Occipital lobe (tissue), 2 donors: ENCODE results near the gene ICAM2. TPM values are rescaled to one million over a fixed set of nuclear protein-coding genes. Genes with fewer than 3 reads are reported as not detected.
"Not testable (repeated sequence)": the region's sequence is repeated elsewhere in the genome, so short reads cannot be mapped to it uniquely, and the experiment has no call there.

Source experiments
- DNase-seq: peaks from one replicate; lab custom pipeline; 2025; lab: John Stamatoyannopoulos, UW
- total RNA-seq: library from RNA; depleted of rRNA; stranded (reverse); fragments of >200 nt; gene quantifications from one replicate; pipeline ENCODE4 v1.2.3, GENCODE V29; 2014

The ICAM2 gene
- total RNA-seq, 1 donor from 2014 or later, result 8.4 TPM

DNA sequence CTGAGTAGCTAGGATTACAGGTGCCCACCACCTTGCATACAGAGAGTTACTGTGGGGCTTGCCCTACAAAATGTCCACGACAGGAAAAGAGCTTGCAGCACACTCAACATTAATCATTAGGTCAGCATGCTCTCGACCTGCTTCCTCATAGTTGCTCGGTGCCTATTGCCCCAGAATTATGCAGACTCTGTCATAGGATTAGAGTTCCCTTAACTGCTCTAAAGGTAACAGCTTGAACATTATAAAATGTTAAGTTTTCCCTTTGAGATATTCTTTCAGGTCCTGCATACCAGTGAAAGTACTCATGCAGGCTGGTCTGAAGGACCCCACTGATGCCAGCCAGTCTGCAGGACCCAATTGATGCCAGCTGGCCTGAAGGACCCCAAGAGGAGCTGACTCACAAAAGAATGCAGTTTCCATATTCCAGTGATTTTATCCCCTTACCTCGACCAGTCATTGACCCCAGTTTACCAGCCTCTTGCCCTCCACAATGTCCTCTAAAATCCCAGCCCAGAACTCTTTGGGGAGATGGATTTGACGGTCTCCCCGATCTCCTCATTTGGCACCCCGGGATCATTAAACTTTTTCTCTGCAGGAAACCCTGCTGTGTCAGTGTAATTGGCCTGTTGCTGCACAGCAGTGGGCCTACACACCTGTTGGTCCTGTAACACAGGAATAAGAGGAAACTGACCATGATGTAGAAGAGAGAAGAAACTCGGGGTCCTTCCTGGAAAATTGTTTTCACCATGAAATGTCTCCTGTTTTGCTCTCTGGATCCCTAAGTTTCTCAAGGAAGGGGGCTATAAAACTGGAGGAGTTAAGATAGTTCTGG is 10.6 kb downstream of the ICAM2 start:
- DNase-seq, result no peak

DNA sequence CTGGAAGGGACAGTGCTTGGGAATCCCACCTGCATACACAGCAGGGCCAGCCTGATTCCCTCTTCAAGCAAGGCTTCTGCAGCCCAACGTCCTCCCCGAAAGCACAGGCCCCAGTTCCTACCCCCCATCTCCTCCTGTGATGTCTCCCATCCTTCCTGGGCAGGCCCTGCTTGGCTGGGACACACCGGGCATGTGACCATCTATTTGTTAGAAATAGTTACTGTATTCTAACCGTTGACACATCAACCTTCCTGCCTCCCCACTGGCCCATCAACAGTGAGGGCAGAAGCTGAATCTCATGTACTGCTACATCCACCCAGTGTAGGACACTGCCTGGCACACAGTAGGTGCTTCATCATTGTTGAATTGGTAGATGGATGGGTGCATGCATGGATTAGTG is 11.6 kb downstream of the ICAM2 start:
- no peak for DNase-seq

GRCh38 chr17:64008346-64008745 is 12.1 kb downstream of the ICAM2 start:
- no peak for DNase-seq

GRCh38 chr17:64007838-64008282 is 12.6 kb downstream of the ICAM2 start:
- DNase-seq, result no peak

DNA sequence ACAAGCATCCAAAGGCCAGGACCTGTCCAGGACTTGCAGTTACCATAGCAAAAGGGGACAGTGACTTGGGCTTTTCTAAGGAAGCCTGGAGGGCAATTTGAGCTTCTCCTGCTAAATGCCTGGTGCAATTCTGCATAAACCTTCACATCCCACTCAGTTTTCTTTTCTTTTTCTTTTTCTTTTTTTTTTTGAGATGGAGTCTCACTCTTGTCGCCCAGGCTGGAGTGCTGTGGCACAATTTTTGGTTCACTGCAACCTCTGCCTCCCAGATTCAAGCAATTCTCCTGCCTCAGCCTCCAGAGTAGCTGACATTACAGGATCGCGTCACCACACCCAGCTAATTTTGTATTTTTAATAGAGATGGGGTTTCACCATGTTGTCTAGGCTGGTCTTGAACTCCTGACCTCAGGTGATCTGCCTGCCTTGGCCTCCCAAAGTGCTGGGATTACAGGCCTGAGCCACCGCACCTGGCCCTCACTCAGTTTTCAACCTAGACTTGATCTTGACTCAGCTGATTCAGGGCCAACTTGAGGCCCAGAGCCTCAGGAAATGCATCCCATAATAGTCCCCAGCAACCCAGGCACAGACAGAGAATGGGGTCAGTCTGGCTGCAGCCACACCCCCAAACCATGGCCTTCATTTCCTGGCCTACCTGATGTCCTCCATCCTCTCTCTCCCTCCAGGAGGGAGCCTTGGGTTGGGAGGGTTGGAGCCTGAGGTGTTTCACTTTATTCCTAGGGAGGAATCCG is 13.2 kb downstream of the ICAM2 start:
- DNase-seq, result not testable (repeated sequence)

DNA sequence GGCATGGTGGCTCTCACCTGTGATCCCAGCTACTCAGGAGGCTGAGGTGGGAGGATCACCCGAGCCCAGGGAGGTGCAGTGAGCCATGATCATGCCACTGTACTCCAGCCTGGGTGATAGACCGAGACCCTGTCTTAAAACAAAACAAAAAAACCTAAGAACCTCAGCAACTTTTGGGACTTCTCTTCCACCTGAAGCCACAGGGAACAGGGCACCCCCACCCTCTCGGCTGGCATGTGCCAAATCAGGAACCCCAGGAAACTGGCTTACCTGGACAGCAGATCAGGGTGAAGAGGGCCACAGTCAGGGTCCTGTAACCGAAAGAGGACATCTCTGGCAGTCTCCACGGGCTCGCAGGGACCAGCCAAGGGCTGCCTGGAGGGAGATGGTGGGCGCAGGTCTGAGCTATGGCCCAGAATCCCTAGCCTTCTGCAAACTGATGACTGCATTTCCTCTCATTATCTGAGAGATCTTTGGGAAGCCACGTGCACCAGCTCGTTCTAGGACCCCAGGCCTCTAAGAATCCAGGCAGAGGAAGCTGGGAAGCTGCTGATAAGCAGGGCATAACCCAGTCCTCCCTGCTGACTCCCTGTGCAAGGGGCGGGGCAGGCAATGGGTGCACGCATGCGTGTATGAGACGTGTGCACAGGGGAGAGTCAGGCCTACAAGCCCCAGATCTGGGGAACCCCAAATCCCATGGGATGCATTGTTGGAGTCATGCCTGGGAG is 13.9 kb downstream of the ICAM2 start:
- DNase-seq, result no peak

DNA sequence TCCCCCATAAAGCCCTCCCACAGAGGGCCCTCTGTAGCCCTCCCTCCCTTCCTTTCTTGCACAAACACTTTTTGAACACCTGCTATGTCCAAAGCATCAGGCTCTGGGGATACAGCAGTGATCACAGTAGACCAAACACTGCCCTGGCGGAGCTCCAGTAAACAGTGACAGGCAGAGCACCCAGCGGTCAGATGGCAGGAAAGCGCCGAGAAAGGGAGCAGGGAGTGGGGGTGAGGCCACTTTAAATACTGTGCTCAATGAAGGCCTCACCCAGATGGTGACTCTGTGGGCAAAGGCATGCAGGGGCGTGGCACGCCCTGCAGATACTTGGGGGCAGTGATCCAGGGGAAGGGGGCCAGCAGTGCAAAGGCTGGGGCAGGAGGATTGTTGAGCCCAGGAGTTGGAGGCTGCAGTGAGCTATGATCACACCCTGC is 14.7 kb downstream of the ICAM2 start:
- DNase-seq, result no peak

GRCh38 chr17:64004903-64005733 is 15.3 kb downstream of the ICAM2 start:
- no peak for DNase-seq

GRCh38 chr17:64004218-64004770 is 16.1 kb downstream of the ICAM2 start:
- DNase-seq, result no peak

GRCh38 chr17:64003526-64004121 is 16.8 kb downstream of the ICAM2 start:
- no peak for DNase-seq

DNA sequence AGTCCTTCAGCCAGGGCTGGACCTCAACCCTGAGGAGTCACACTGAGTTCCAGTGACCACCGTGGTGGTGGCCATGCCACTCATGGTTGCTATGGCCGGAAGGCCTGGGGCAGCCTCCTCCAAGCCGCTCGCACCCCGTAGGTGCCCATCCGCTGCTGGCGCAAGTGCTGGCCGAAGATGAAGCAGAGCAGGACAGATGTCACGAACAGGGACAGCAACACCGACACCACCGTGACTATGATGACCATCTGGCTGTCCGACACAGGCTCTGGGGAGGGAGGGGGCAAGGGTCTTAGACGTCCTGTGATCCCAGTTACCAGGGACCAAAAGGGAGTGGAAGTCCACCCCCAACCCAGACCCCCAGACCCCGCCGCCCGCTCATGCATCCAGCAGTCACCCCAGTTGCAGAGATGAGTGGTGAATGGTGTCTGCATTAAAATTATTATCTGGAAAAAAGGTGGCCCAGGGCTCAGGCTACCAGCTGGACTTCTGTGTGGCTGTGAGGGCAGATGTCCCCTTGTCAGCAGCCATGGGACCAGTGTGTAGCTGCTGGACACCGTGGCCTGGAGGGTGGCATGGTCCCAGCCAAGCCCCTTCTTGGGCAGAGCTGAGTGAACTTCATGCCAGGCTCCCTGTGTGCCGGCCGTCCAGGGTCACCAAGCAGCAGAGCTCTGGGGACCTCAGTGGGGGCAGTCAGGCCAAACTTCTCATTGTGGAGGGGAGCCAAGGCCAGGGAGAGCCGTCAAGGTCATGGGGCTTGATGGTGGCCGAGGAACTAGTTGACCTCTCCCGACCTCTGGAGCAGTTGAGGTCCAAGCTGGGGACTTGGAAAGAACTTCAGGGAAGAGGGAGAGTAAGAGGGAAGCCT is 17.5 kb downstream of the ICAM2 start:
- no peak for DNase-seq

- DNase-seq, result no peak
Measured at GRCh38 chr17:64001763-64002529, 18.5 kb downstream of the ICAM2 start.

- no peak for DNase-seq
Measured at GRCh38 chr17:64001091-64001579, 19.3 kb downstream of the ICAM2 start.

DNA sequence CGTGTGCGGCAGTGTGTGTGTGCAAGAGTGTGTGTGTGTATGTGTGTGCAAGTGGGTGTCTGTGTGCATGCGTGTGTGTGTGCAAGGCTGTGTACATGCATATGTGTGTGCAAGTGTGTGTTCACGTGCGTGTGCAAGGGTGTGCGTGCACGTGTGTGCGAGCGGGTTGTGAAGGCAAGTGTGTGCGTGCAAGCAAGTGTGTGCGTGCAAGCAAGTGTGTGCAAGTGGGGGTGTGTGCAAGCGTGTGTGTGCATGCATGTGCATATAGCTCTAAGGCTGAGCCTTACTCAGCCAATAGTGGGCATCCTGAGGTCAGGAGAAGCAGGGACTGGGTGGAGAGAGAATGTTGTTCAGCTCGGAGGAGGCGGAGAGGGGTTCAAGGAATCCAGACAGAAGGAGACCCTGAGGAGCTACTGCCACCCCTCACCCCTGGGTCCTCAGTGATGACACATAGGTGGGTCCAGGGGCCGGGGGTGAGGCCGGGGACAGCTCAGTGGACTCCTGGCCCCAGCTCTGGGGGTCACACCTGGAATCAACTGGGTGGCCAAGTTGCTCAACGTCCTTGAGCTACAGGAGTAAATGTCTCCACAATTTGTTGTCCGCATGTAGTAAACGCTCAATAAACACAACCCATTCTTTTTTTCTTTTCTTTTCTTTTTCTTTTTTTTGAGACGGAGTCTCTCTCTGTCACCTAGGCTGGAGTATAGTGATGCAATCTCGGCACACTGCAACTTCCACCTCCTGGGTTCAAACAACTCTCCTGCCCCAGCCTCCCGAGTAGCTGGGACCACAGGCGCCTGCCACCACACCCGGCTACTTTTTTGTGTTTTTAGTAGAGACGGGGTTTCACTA is 20.5 kb downstream of the ICAM2 start:
- no peak for DNase-seq

- no peak for DNase-seq
Measured at GRCh38 chr17:63998721-63999679, 21.4 kb downstream of the ICAM2 start.

DNA sequence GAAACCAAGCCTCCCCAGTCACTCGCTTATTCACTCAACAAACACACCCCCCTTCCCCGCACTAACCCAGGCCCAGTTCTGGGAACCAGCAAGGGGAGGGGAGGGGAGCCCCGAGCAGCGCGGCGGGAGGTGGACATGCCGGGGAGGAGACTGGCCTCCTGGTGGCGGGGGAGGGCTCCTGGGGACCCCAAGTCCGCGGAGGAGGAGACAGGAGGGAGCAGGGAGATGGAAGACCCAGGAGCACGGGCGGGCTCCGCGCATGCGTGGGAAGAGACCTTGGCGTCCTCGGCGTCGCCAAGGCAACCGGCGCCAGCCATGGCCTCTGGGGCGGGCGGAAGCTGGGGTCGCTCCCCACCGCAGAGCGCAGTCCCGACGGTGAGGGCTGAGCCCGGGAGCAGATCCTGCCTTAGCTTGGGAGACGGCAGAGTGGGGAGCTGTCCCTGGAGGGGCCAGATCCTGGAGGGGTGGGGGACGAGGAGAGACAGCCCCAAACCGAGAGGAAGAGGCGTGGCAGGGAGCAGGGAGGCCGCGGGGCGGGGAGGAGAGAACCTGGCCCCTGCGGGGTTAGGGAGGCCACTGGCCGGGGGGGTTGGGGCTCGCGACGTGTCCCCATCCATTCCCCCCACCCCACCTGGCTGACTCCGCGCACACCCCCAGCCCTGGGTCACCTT is 22.2 kb downstream of the ICAM2 start, which contains the start of gene PRR29:
Gene PRR29 (plus strand): TSS at position 302 of the 671 bp plus-strand sequence. CDS start 14 bp downstream, at position 316.
- DNase-seq, result no peak
